DND-41 (cell line): ENCODE data around the gene SCNN1A.

Experiments used
- ATAC-seq: fragments of 200-7000 bp; cut with Tn5 transposase; 3 replicates; pipeline ENCODE4 v1.9.1; 2021; ENCODE audit warnings: low read depth; ENCODE audit not compliant: insufficient read depth
- DNase-seq: peaks from one replicate; pipeline ENCODE4 v3.0.0-alpha.2; 2020
- H2AFZ ChIP-seq: 2 replicates; pipeline ENCODE4 v1.6.0; 2012; ENCODE audit warnings: low read depth, low read length
- H3K27ac ChIP-seq: 2 replicates; pipeline ENCODE4 v1.5.1; 2012; ENCODE audit warnings: low read length, inconsistent platforms
- H3K27me3 ChIP-seq: fragments of 200-600 bp; sonication (generic); 2 replicates; pipeline ENCODE4 v1.6.0; 2012; ENCODE audit warnings: low read length, mild to moderate bottlenecking, inconsistent platforms; ENCODE audit not compliant: insufficient read depth, poor library complexity
- H3K36me3 ChIP-seq: 2 replicates; pipeline ENCODE4 v1.5.1; 2012; ENCODE audit warnings: low read length, inconsistent platforms; ENCODE audit not compliant: insufficient read depth
- H3K4me1 ChIP-seq: 2 replicates; pipeline ENCODE4 v1.5.1; 2012; ENCODE audit warnings: mild to moderate bottlenecking, low read length; ENCODE audit not compliant: insufficient read depth
- H3K4me2 ChIP-seq: 2 replicates; pipeline ENCODE4 v1.6.0; 2012; ENCODE audit warnings: mild to moderate bottlenecking, moderate library complexity, low read length, inconsistent platforms; ENCODE audit not compliant: insufficient read depth
- H3K4me3 ChIP-seq, 2 experiments: fragments of 200-600 bp in 1 of 2; shearing (Covaris generic) in 1 of 2; 2 replicates each; pipeline ENCODE4 v1.5.1; 2012 to 2016; ENCODE audit warnings: inconsistent platforms in 2 of 2, low read length in 2 of 2, mild to moderate bottlenecking in 2 of 2, low read depth in 1 of 2, moderate library complexity in 1 of 2
- H3K79me2 ChIP-seq: 2 replicates; pipeline ENCODE4 v1.6.0; 2012; ENCODE audit warnings: low read length, inconsistent platforms; ENCODE audit not compliant: insufficient read depth
- H3K9ac ChIP-seq: 2 replicates; pipeline ENCODE4 v1.6.0; 2012; ENCODE audit warnings: low read depth, mild to moderate bottlenecking, inconsistent platforms, low read length, moderate library complexity
- H3K9me3 ChIP-seq: 2 replicates; pipeline ENCODE4 v1.5.1; 2012; ENCODE audit warnings: low read length, moderate library complexity, mild to moderate bottlenecking, inconsistent platforms; ENCODE audit not compliant: insufficient read depth, severe bottlenecking
- H4K20me1 ChIP-seq: 2 replicates; pipeline ENCODE4 v1.6.0; 2012; ENCODE audit warnings: low read length; ENCODE audit not compliant: insufficient read depth
- CTCF ChIP-seq: IDR thresholded peaks from 2 replicates; pipeline ENCODE4 v1.5.1; 2012; ENCODE audit warnings: borderline replicate concordance, low read length, moderate library complexity, mild to moderate bottlenecking; ENCODE audit not compliant: poor library complexity, severe bottlenecking; ENCODE audit errors: extremely low read depth
- EZH2 ChIP-seq: IDR thresholded peaks from 3 replicates; pipeline ENCODE4 v1.6.1; 2012; ENCODE audit warnings: borderline replicate concordance, low read depth, mild to moderate bottlenecking, moderate library complexity, low read length, inconsistent platforms; ENCODE audit not compliant: severe bottlenecking

Gene SCNN1A

GRCh38 chr12:6313326-6313940 is 61.9 kb downstream of the SCNN1A start:
- DNase-seq (no peak), ATAC-seq (no peak)
- TF ChIP-seq CTCF = no peak
- TF ChIP-seq EZH2 = no peak
- no peak overlapping the region for H2AFZ ChIP-seq
- no peak overlapping the region for H3K27ac ChIP-seq
- no peaks in the 10 kb centered on the region for H4K20me1 ChIP-seq
- no peaks in the 10 kb centered on the region for H3K36me3 ChIP-seq
- H3K4me2 ChIP-seq = no peak overlapping the region
- H3K79me2 ChIP-seq = no peaks in the 10 kb centered on the region
- H3K9me3 ChIP-seq = no peaks in the 10 kb centered on the region
- no peaks in the 10 kb centered on the region for H3K27me3 ChIP-seq
- H3K9ac ChIP-seq = no peak overlapping the region
- no peak overlapping the region for H3K4me3 ChIP-seq
- H3K4me1 ChIP-seq = no peaks in the 10 kb centered on the region

GRCh38 chr12:6312529-6313325 is 62.6 kb downstream of the SCNN1A start:
- H3K27ac ChIP-seq = no peak overlapping the region
- no peak overlapping the region for H3K9ac ChIP-seq
- no peak for TF ChIP-seq CTCF
- TF ChIP-seq EZH2 = no peak
- H2AFZ ChIP-seq = no peak overlapping the region
- H3K9me3 ChIP-seq = no peaks in the 10 kb centered on the region
- no peak overlapping the region for H3K4me3 ChIP-seq
- ATAC-seq (0 out of 3 replicates have a peak, but pooled peaks have one; percentile 23), DNase-seq (no peak)
- no peaks in the 10 kb centered on the region for H3K36me3 ChIP-seq
- no peaks in the 10 kb centered on the region for H3K79me2 ChIP-seq
- H3K27me3 ChIP-seq = no peaks in the 10 kb centered on the region
- no peak overlapping the region for H3K4me2 ChIP-seq
- no peaks in the 10 kb centered on the region for H4K20me1 ChIP-seq
- no peaks in the 10 kb centered on the region for H3K4me1 ChIP-seq

- H4K20me1 ChIP-seq = no peaks in the 10 kb centered on the region
- no peaks in the 10 kb centered on the region for H3K79me2 ChIP-seq
- DNase-seq (no peak), ATAC-seq (no peak)
- H3K36me3 ChIP-seq = no peaks in the 10 kb centered on the region
- no peak overlapping the region for H3K4me2 ChIP-seq
- H3K9me3 ChIP-seq = no peaks in the 10 kb centered on the region
- H3K4me3 ChIP-seq = no peak overlapping the region
- no peak overlapping the region for H3K9ac ChIP-seq
- H3K4me1 ChIP-seq = no peaks in the 10 kb centered on the region
- no peak for TF ChIP-seq EZH2
- TF ChIP-seq CTCF = no peak
- no peak overlapping the region for H2AFZ ChIP-seq
- H3K27me3 ChIP-seq = peaks cover 7% of the 10 kb centered on the region
- no peak overlapping the region for H3K27ac ChIP-seq
Measured at GRCh38 chr12:6311822-6312528, 63.4 kb downstream of the SCNN1A start.
